GM19035 (cell line): Measurements from ENCODE around the gene PTPN3.

Experiments
- ATAC-seq: cut with Tn5 transposase; IDR thresholded peaks from one replicate; pipeline ENCODE4 v1.9.1; 2021; ENCODE audit not compliant: unreplicated experiment

PTPN3 gene

DNA sequence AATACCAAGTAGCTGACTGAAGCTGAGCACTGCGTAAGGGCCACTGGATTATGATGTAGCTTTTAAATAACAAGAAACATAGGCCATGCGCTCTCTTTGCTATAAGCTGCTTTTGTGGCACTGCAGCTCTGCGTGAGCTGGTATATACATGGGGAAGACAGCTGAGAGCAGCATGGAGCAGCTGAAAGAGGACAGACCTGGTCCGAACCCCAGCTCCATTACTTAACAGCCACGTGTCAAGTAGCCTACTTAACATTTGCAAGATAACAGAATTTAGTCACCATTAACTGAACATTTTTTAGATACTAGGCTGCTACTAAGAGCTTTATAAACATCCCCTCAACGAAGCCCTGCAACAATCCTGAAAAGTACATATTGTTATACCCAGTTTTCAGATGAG, 69.3 kb downstream of the PTPN3 start:
- no peak for ATAC-seq

DNA sequence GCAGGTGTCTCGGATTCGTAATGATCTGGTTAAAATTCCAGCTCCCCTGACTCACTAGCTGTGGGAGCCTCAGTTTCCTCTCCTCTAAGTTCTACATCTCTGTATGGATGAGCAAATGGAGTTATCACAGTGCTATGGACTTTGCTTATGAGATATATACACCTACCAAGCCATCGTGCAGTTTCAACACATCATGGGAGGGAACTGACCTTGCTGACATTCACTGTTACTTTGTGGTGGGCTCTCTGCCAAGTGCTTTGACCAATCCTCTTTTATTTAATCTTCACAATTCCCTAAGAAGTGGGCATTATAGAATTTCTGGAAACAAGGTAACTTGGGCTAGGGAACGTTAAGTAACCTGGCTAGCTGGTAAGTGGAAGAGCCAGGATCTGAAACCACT, 70.2 kb downstream of the PTPN3 start:
- ATAC-seq = no peak

DNA sequence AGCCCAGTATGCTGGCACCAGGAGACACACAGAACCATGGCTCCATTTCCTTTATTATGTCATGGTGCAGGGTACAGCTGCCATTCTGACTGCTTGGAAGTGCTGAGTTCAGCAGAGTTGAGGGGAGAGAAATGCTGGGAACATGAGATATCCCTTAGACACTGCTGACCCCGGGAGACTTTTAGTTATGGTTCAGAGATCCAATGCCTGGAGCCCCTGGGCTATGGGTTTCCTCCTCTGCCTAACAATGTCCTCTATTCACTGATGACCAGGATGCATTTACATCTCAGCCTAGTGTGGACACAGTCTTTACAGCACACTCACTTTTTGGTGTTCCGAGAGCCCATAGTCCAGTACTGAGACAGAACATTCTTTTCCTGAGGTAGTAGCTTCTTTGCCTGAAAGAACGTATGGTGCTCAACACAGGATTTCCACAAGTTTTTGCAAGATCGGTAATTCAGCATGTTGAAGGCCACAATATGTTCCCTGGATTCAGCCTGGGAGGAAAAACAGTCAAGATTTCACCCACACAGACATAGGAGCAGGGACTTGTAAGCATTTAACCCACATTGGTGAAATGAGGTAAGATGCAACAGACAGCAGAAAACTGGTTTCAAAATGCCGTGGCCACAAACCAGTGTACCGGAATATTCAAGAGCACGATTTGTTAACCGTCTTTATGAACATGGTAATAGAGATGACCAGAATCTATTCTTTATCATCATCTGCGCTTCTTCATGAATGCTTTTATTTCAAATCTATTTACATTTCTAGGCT, 71.3 kb downstream of the PTPN3 start:
- ATAC-seq = no peak

DNA sequence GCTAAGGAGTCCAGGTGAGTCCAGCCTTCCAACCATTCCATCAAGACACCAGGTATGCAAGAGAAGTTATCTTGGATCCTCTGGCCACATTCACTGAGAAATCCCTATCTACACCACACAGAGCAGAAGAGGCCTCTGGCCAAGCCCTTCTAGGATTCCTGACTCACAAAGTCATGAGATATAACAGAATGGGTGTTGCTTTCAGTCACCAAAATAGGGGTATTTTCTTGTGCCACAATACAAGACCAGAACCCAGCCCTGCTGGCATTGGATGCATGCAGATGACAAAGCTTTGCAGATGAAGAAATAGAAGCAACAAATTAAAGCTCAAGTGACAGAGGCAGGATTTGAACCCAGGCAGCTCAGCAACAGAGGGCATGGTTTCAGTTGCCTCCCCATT, 73.5 kb downstream of the PTPN3 start:
- no peak for ATAC-seq

DNA sequence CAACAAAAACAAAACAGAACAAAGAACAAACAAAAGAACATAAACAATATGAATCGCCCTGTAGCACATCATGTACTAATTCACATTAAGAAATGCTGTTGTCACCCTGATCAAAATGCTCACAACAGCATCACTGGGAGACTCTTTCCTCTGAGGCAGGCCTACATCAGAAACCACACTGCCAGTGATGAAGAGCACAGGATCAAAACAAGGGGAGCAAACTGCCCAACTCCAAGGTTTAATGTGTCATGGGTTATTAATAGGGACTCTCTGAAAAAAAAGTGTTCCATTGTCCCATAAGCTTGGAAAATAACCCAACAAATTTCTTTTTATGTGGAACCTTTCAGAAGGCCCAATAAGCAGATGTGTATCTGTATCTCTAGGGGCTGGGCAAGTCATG, 74.2 kb downstream of the PTPN3 start:
- no peak for ATAC-seq

DNA sequence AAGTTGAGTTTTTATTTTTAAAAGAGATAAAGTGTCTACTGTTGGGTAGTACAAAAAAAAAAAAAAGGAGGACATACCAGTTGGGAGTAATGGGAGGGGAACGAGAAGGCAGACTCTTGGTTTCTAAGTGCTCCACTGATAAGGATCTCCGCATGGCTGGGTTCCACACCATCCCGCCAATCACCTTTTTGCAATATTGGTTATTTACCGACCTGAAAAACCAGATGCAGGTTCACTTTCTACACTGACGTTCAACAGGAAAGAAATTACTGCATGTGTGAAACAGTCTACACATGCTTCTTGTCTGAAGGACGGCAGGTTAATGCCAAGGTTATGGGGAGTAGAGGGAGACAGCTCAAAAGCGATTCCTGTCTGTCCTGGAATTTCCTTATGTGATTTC, 75.5 kb downstream of the PTPN3 start:
- peak; percentile 82 for ATAC-seq

DNA sequence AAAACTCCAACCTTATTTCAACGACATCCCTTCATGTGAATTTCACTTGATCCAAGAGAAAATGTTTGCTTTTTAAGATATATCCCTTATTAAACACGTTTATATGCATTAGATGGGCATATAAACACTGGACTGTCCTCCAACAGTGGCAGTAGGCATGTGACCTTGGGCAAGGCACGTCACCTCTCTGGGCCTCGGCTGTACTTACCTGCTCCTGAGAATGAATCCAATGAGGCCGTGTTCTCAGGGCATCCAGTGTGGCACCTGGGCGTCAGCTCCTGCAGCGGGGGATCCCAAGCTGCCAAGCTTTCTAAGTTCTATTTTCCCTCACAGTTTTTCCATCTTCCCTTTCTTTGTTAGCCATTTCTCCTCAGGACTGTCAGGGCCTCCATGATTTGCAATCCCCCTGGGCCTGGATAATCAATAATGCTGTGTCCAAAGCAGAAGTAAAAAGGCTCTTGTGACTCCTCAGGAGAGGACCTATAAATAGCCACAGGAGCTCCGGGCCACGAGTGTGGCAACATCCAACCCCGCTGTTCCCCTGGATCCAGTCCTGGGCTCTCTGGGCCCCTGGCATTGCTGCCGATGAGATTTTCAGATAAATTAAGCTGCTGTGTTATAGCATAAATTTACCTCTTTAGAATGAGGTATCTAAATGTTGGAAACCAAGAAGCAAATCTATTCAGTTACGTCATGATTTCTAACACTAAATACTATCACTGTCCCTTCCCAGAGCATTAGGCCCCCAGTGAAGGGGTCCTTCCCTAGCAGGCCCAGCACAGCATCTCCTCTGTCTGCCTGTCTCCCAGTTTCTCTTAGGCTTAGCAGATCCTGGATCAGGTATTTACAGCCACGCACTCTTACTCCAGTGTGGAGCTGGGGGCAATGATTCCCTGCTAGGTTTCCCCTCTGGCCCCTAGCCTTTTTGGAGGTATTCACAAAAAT, 76.8 kb downstream of the PTPN3 start:
- no peak for ATAC-seq

DNA sequence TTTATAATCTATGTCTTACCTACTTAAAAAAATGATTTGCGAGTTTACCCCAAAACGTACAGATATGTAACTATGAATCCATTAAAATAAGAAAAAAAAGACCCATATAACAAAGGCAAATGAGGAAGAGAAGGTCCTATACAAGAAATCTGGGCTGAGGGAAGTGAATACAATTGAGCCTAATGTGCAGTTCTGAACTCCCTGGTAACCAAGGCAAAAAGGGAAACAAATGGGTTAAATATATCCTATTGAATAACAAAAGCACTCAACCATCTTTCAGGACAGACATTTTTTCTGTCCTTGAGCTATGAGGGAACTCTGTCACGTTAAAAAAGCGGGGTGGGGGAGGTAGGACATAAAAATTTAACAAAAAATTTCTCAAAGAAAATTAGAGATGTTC, 78.6 kb downstream of the PTPN3 start:
- no peak for ATAC-seq

DNA sequence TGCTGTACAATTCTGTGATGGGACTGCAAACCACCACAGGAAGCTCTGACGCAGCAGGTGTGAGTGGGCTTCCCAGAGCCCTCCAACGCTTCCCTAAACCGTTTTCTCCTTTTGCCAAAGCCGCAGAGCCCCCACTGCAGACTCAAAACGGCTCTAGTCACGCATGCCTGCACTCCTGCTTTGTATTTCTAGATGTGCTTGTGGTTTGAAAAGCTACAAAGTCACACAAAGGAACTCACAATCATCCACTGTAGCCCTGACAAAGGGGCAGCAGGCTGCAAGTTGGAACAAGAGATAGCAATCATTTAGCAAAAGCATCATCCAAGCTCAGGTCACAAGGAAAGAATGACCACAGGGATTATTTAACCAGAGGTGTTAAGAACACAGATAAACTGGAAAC, 79.3 kb downstream of the PTPN3 start:
- no peak for ATAC-seq

DNA sequence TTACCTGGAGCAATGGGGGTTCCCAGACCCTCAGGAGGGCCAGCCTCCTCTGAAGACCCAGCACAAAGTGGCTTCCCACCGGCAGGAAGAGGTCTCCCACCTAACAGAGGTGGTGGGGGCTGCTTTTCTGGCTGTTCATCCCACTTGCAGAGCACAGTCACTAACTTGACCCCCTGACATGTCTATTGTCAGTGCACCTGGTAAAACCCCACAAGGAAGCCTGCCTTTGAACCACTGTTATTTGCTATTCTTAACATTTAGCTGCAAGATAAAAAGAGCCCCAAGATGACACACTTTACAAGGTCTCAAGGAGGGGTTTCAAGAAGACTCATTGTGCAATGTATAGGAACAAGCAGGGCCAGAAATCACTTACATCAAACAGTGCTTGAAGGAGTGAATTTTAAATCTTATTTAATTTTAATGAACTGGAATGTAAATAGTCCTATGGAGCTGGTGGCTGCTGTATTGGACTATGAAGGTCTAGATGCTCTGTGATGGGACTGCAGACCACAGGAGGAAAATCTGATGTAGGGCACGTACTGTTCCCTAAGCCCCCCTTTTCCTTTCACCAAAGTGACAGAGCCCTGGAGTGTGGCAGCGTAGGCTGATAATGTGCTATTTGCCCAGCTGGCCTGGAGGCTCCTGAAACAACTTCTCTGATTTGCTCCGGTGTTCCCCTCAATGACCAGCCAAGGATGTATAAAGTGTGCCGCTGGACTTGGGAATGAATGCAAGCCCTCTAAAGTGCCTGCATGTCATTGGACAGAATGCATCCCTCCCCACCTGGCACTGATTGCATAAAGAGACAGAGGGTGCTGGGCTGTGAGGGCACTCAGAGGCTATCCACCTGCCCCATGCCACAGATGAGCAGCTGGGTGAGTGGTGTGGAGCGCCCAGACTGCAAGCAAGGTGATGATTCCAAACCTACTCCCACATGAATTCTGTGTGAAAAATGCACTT, 80.2 kb downstream of the PTPN3 start:
- ATAC-seq = no peak

DNA sequence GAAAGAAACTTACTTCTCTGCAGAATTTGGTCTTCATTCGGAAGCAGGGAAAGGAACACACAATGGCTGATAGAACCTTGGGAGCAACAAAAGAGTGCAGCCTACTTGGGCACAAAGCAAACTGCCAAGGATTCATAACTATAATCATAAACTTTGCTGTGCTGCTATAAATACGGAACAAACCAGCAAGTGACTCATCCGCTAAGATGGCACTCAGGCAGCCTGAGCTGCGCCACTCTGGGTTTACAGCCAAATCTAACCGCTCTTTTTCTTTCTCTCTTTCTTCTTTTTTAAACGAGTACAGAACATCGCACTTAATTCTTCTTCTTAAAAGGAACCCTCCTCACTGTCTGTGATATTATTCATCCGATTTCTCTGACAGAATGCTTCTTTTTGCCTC, 81.1 kb downstream of the PTPN3 start:
- ATAC-seq = no peak

DNA sequence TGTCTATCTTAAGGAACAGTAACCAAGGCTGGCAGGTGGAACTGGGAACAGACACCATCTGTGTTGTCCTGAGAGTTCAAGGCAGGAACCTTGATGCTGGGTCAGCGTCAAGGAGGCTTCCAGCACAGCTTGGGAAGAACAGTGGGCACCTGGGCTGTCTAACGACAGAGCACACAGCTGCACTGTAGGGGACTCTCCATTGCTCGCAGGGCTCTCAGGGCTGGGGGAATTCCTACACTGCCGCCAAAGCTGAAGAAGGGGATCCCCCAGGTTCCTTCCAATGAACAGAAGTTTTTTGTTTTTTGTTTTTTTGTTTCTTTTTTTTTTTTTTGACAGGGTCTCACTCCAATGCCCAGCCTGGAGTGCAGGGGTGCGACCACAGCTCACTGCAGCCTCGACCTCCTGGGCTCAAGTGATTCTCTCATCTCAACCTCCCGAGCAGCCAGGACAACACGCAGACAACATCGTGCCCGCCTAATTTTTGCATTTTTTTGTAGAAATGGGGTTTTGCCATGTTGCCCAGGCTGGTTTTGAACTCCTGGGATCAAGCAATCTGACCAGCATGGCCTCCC, 81.9 kb downstream of the PTPN3 start:
- peak; percentile 48 for ATAC-seq

DNA sequence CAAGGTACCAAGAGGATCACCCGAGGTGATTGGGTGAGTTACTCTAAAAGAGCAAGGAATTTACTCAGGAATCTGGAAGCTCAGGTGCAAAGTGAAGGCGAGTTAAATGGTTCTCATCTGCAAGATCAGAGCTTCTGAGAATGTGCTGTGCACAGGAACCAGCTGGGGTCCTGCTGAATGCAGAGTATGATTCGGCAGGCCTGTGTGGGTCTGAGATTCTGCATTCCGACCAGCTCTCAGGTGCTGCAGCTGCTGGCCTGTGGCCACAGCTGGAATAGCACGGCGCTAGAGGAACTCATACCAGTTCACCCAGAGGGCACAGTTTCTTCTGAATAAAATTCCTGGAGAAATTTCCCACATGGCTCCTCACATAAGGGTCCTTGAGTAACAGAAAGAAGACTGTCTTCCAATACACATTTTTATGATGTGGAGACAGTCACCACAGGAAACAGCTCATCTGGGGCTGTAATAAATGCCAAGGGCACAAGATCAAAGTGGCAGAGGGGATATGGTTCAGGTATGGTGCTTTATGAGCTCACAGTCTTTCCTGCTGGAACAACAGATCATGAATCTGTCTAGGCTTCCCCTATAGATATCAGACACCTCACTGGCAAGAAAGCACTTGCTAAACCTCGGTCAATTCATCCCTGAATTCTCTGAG, 83.9 kb downstream of the PTPN3 start:
- no peak for ATAC-seq

DNA sequence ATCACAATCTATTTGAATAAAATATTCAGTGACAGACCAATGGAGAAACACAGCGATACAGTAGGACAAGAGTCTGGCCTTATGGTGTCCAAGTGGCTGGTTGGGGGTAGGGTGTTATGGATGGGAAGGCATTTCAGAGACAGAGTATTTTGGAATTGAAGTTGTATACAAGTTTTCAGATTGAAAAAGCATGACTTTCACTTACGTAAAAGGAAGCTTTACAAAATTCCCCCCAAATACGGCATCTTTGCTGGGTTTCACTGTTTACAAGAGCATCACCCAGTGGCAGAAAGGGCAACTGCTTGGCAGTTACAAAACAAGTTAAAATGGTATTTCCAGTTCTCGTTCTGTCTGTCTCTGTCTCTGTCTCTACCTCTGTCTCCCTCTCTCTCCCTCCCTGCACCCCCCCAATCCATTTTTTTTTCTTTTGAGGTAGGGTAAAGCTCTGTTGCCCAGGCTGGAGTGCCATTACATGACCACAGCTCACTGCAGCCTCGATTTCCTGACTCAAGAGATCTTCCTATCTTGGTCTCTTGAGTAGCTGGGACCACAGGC, 86.2 kb downstream of the PTPN3 start:
- peak; percentile 39 for ATAC-seq

DNA sequence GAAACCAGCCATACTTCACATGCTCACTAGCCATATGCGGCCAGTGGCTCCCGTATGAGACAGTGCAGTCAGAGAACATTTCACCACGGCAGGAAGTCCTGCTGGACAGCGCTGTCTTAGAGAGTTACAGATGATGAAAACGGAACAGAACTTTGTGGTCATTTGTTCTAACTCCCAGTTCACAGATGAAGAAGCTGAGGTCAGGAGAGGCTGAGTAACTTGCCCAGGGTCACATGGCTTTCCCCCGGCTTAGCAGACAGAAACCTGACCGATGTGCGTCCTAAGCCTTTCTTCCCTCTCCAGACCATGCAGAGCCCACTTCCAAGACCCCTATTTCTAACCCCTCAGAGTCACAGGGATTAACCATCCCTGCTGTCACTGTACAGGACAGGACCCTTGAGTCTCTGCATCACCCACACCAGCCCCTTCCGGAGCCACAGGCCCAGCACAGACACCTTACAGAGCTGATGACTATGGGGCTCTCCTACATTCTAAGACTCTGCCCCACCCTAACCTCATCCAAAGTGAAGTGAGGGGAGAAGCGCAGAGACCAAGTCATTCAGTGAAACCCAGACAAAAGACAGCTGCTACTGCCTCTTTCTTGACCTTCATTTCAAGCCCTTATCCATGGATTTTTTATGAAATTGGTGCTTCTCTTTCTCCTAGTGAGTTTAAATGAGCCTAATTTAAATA, 86.9 kb downstream of the PTPN3 start:
- peak; percentile 84 for ATAC-seq

DNA sequence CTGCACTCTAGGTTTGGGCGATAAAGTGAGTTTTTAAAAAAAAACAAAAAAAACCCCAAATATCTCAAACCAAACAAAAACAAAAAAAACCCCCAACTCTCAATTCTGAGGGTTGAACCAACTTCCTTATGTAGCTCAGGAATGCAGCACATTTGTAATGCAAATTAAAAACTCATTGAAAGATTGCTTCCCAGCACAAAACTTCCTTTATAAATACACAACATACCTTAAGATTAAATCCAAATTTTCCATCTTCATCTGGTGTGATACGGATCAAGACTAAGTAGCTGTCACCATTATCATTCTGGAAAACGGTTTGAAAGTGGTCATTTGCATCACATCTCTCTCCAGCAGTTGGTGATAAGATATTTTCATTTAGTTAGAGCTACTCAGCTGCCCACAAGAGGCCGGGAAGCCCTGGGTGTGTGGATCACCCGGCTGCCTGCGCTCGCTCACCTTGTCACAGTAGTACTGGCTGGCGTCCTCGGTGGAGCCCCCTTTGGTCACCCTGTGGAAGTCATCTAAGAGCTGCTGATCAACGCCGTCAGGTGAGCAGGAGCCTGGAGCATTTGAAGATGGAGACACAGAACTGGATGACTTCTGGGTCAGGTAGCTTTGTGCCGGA, 88.2 kb downstream of the PTPN3 start:
- no peak for ATAC-seq

DNA sequence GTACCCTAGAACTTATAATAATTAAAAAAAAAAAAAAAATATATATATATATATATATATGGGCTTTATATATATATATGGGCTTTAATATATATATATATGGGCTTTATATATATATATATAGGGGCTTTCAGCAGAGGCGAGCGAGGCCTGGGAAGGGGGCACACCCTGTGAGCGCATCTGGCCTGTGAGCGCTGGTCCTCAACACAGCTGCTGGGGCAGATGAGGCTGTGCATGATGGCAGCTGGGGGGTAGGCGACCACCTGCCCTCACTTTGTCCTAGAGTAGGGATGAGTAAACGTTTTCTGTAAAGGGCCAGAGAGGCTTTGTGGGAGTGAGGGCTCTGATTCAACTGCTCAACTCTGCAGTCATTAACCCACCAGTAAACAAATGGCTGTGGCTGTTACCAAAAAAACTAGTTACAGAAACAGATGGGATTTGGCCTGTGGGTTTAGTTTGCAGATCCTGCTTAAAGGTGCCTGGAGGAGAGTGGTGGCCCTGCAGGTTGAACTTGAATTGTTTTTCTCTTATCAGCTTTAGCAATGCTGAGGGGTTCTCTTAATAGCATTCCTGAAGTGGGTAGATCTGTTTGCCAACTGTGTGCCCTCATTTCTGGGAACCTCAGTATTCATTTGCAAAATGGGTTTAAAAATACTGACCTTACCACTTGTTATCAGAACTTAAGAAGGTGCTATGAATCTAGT, 89.2 kb downstream of the PTPN3 start:
- no peak for ATAC-seq

DNA sequence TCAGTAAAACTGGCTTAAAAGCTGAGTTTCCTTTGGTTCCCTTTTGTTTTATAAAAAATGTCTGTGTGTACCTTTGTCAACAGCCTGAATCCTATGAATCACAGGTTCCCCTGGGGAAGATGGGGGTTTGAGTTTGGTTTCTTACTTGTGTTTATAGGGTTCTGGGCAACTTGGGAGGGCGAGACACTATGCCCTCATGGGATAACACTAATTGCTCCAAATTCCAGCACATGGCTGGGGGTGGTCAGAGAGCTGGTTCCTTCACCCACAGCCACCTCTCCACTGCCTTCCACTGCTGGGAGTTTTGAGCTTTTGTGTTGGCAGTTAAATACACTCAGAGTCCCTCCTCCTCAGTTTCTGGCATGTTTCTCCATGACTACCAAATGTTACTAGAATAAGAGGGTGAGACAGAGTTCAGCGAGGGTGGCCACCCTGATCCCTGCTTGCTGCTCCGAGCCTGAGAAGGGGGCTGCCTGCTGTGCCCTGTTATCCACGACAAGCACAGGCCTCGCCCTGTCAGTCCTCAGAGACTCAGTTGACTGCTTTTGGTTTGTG, 94.3 kb downstream of the PTPN3 start:
- ATAC-seq = no peak
